Activated gamma-delta T cell treated with anti-CD3 and anti-CD28 coated beads, Interleukin-2, amount 50 U/mL, for 16 hours (primary cell): ENCODE data around the gene RAD51B.

Experiments used
- DNase-seq: peaks from one replicate; pipeline ENCODE4 v3.0.0-alpha.2; 2020; ENCODE audit warnings: low read depth

Gene RAD51B

GRCh38 chr14:68634332-68634731, 814.8 kb downstream of the RAD51B start:
- no peak for DNase-seq

DNA sequence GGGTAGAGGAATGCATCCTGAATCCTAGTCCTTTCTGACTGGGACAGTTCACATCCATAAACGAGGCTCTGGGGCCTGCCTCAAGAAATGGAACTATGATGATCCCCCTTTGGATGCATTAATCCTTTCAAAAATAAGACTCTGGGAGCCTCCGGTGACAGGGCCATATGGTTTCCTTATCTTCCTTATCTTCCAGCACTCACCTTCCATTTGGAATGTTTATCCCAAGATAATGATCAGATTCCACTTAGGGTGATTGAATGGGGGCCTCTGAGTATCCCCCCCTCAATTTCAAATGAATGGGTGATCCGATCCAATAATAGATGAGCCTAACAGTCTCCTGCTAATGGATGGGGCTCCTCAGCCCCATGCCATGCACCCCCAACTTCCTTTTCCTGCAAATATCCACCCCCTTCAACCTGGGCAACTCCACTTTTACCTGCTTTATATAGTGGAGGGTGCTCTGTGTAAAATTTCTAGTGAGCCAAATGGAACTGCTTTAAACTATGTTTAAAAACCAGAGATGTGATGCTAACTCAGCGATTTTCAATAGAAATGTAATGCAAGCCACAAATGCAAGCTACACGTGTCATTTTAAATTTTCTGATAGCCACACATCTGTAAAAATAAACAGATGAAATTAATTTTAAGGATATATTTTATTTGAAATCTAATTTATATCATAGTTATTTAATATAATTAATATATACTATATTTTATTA, 815.5 kb downstream of the RAD51B start:
- DNase-seq: no peak

GRCh38 chr14:68636597-68636996, 817.0 kb downstream of the RAD51B start:
- no peak for DNase-seq

- no peak for DNase-seq
These were observed 817.8 kb downstream of the RAD51B start for GRCh38 chr14:68637106-68638021.

DNA sequence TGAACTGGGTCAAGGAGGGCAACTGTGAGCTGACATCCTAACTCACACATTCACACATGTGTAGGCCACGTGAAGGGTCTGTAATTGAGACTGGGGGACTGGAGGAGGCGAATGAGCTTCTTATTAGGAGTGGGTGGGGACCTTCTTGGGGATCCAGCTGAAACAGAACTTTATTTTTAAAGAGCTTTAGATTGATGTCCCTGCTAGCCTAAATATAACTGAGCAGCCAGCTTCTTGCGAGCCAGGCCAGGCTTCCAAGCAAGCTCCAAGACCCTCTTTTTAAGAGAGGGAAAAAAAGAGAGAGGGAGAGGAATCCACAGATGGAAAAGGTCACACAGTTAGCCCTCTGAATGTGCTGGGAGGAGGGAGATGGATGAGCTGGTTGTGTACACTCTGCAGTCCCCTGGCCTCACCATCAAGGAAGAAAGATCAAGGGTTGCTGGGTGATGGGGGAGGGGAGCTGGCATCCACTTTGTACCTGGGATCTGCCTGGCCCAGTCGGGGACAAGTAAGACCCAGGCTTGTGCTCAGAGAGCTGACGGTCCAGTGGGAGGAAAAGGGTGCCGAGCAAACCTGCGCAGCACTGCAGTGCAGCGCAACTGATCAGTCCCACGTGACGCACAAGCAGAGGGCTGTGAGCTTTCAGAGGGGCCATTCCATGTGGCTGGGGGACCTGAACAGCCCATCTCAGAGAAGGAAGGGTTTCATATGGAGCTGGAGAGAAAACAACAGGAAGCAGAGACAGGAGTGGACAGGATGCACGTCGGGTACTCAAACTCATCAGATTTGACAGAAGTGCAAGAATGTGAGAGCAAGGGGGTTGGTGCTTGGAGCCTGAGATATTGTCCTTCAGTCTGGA, 818.8 kb downstream of the RAD51B start:
- DNase-seq: no peak

GRCh38 chr14:68639000-68639757, 819.6 kb downstream of the RAD51B start:
- DNase-seq: no peak

DNA sequence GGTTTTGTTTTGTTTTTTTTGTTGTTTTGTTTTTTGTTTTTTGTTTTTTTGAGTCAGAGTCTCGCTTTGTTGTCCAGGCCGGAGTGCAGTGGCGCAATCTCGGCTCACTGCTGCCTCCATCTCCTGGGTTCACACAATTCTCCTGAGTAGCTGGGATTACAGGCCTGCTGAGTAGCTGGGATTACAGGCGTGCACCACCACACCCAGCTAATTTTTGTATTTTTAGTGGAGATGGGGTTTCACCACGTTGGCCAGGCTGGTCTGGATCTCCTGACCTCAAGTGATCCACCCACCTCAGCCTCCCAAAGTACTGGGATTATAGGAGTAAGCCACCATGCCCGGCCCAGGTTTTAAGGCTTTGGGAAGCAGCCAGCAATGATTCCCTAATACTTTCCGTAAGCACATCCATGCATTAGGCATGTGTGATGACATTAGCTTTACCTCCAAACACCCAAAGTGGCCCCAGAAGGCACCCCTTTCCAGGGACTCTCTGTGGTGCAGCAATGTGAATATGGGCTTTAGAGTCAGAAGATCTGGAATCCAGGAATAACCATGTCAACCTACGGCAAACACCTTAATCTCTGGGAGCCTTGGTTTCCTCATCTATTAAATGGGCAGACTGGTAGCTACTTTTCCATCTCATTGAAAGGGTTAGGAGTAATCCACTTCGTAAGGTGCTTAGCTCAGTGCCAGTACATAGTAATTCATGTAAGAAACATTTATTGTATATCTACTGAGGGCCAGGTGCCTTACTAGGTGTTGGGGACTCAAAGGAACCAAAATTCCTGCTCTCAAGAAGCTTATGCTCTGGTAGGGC, 820.4 kb downstream of the RAD51B start:
- no peak for DNase-seq

- no peak for DNase-seq
These were observed 824.1 kb downstream of the RAD51B start for GRCh38 chr14:68643673-68644072.

DNA sequence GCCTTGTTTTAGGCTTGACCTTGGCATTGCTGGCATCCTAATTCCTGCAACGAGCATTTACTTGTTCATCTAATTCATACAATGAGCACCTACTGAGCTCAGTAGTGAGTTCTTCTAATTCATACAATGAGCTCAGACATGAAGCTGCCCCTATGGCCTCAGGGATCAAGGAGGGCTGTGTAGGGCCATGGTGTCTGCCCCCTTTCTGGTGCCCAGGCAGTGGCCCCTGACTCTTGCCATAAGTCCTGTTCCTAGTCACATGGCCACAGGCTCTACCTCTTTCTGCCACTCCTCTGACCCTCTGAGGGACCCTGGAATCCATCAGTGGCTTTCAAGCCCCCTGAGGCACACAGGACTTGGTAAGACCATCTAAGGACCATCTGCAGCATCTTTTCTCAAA, 824.5 kb downstream of the RAD51B start:
- no peak for DNase-seq

- DNase-seq: no peak
These were observed 825.8 kb downstream of the RAD51B start for GRCh38 chr14:68645371-68645770.

- no peak for DNase-seq
These were observed 830.1 kb downstream of the RAD51B start for GRCh38 chr14:68649476-68650189.

- no peak for DNase-seq
These were observed 830.9 kb downstream of the RAD51B start for GRCh38 chr14:68650404-68650994.

GRCh38 chr14:68651075-68651474, 831.5 kb downstream of the RAD51B start:
- DNase-seq: no peak

DNA sequence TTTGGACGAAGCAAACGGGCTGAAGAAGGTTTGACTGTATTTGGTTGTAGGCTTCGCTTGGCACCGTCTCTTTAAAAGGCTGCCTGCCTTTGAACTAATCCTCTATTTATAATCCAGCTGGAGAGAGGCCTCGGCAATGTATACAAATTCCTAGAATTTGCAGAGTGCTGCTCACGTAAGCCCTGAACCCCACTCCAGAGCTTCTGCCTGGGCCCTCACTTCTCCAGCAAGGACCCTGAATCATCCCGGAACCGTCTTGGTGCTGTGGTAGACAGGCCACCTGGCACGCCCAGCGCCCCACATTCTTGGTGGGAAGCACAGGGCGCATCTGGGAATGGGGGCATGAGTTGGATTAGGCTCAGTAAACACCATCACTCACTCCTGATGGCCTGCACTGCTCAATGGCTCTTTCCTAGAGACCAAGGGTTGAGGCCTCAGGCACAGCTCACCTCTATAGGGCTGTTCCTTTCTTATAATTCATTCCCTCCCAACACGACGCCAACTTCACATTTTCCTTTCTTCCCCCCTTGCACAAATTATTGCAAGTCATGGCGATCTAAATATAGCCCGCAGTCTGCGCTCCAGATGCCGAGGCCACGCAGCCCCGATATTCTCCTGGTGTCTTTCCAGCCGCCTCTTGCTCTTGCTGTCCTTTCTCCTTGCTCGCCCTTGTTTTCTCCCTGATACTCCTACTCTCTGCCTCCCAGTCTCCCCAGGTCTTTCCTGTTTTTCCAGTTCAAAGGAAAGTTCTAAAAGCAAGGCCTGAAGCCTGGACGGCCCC, 832.3 kb downstream of the RAD51B start:
- no peak for DNase-seq

- DNase-seq: no peak
These were observed 832.8 kb downstream of the RAD51B start for GRCh38 chr14:68652433-68652690.

- no peak for DNase-seq
These were observed 833.5 kb downstream of the RAD51B start for GRCh38 chr14:68653108-68653507.

- no peak for DNase-seq
These were observed 834.2 kb downstream of the RAD51B start for GRCh38 chr14:68653804-68654203.

DNA sequence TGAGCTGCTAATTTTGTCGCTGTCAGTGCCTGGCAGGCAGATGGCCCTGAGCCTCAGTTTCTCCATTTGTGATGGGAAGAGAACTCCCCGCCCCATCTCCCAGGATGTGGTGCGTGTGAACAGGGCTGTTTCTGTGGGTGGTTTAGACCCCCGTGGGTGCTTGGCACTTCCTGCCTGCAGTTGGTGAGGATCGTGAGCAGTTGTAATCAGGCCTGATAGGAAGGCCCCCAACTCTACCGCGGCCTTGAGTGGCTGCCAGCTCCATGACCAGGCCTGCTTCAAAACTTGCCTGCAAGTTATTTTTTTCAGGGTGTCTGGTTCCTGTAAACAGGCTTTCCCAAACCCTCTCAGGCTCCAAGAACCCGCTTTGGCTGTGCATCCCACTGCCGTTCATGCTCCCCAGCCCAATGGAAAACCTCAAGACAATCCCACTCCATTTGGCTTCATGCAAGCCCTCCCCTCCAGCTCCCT, 834.9 kb downstream of the RAD51B start:
- no peak for DNase-seq
